PC-9 (cell line): ENCODE data around the gene TBC1D22A. TPM values are rescaled to one million over a fixed set of nuclear protein-coding genes. Genes with fewer than 3 reads are reported as not detected.

Experiments used
- BruUV-seq: library from RNA; stranded (reverse); fragments of 400-500 nt; replicated peaks from 2 replicates; lab custom pipeline; 2021; lab: Mats Ljungman, UMichigan
- CTCF ChIA-PET: fragments of 300-600 bp; sonication (Branson Sonifier 250); formaldehyde crosslinking; loops from one replicate; lab custom pipeline; 2022; ENCODE audit warnings: antibody characterized with exemption; lab: Charles Lee
- POLR2A ChIA-PET: fragments of 300-600 bp; sonication (Branson Sonifier 250); formaldehyde crosslinking; loops from one replicate; lab custom pipeline; 2022; ENCODE audit warnings: antibody characterized with exemption; ENCODE audit not compliant: unreplicated experiment; lab: Charles Lee
- DNase-seq, 2 experiments: peaks; one replicate each; pipeline versions ENCODE4 v3.0.0 to v3.0.0-alpha.2; 2015 to 2022; ENCODE audit warnings: mixed read lengths in 1 of 2
- H2AFZ ChIP-seq: fragments of 200-600 bp; sonication (generic); 2 replicates; pipeline ENCODE4 v1.8.1; 2017; ENCODE audit warnings: antibody characterized with exemption
- H3F3A ChIP-seq: fragments of 200-600 bp; sonication (generic); 2 replicates; pipeline ENCODE4 v1.8.1; 2017; ENCODE audit warnings: antibody characterized with exemption, mild to moderate bottlenecking, low read depth; ENCODE audit not compliant: insufficient read depth
- H3K27ac ChIP-seq: fragments of 200-600 bp; sonication (generic); 2 replicates; pipeline ENCODE4 v1.6.1; 2016; ENCODE audit warnings: mixed run types
- H3K27me3 ChIP-seq: fragments of 200-600 bp; sonication (generic); 2 replicates; pipeline ENCODE4 v1.6.1; 2016; ENCODE audit warnings: low read depth, mixed run types; ENCODE audit not compliant: insufficient read depth
- H3K36me3 ChIP-seq: fragments of 200-600 bp; sonication (generic); 2 replicates; pipeline ENCODE4 v1.6.1; 2016; ENCODE audit warnings: low read depth, mixed run types
- H3K4me1 ChIP-seq: fragments of 200-600 bp; sonication (generic); replicated peaks from 2 replicates; pipeline ENCODE4 v1.6.1; 2016; ENCODE audit warnings: mixed run types; ENCODE audit not compliant: insufficient read depth
- H3K4me2 ChIP-seq: fragments of 200-600 bp; sonication (generic); 2 replicates; pipeline ENCODE4 v1.6.1; 2017; ENCODE audit warnings: mixed run types
- H3K4me3 ChIP-seq: fragments of 200-600 bp; sonication (generic); 2 replicates; pipeline ENCODE4 v1.6.1; 2016; ENCODE audit warnings: mixed run types
- H3K79me2 ChIP-seq: fragments of 200-600 bp; sonication (generic); 2 replicates; pipeline ENCODE4 v1.6.1; 2017; ENCODE audit warnings: low read depth, mixed run types
- H3K9me2 ChIP-seq: fragments of 200-600 bp; sonication (generic); 2 replicates; pipeline ENCODE4 v1.8.1; 2017; ENCODE audit warnings: mild to moderate bottlenecking; ENCODE audit not compliant: insufficient read depth
- H3K9me3 ChIP-seq: fragments of 200-600 bp; sonication (generic); 2 replicates; pipeline ENCODE4 v1.8.1; 2016; ENCODE audit warnings: low read depth; ENCODE audit not compliant: insufficient read depth
- H4K20me1 ChIP-seq: fragments of 200-600 bp; sonication (generic); 2 replicates; pipeline ENCODE4 v1.8.1; 2017; ENCODE audit not compliant: insufficient read depth
- CTCF ChIP-seq: fragments of 200-600 bp; sonication (generic); conservative IDR thresholded peaks from 2 replicates; pipeline ENCODE4 v1.6.1; 2017; ENCODE audit warnings: mixed run types, antibody characterized with exemption, mild to moderate bottlenecking, moderate library complexity
- EZH2 ChIP-seq: fragments of 200-600 bp; sonication (generic); IDR thresholded peaks from 2 replicates; pipeline ENCODE4 v1.8.0; 2017; ENCODE audit warnings: antibody characterized with exemption, low read depth
- intact Hi-C: fragments of 100-400 bp; cut with micrococcal nuclease; formaldehyde crosslinking; loops from one replicate; pipeline ENCODE4 v1.10.0; 2022; ENCODE audit not compliant: unreplicated experiment
- total RNA-seq: library from RNA; stranded (reverse); gene quantifications from 2 replicates; pipeline ENCODE4 v1.2.3, GENCODE V29; 2021

The TBC1D22A gene
- total RNA-seq, 1 experiment from 2014 or later: 40.3 TPM

GRCh38 chr22:47007496-47007895 lies 245.0 kb downstream of the TBC1D22A start:
- H2AFZ ChIP-seq: no peak overlapping the region
- BruUV-seq: no TSS peak
- H3K4me1 ChIP-seq: no peaks in the 10 kb centered on the region
- H3K79me2 ChIP-seq: no peaks in the 10 kb centered on the region
- peaks cover 16% of the 10 kb centered on the region for H4K20me1 ChIP-seq
- H3K36me3 ChIP-seq: no peaks in the 10 kb centered on the region
- H3K4me2 ChIP-seq: no peak overlapping the region
- no peak overlapping the region for H3K27ac ChIP-seq
- intact Hi-C loops: no loop called here
- no peak for DNase-seq
- H3F3A ChIP-seq: peaks cover 3% of the 10 kb centered on the region
- no peaks in the 10 kb centered on the region for H3K9me2 ChIP-seq
- POLR2A ChIA-PET: no interaction called here
- TF ChIP-seq CTCF: no peak
- no peak overlapping the region for H3K4me3 ChIP-seq
- CTCF ChIA-PET: no interaction called here
- no peaks in the 10 kb centered on the region for H3K27me3 ChIP-seq
- no peaks in the 10 kb centered on the region for H3K9me3 ChIP-seq

- Histone ChIP-seq H2AFZ (no peak overlapping the region), H3K4me3 (no peak overlapping the region), H3K9me2 (no peaks in the 10 kb centered on the region), H3F3A (peaks cover 3% of the 10 kb centered on the region; the same call in 1 of the 2 replicates), H3K27ac (no peak overlapping the region), H3K9me3 (no peaks in the 10 kb centered on the region), H3K4me1 (no peaks in the 10 kb centered on the region), H3K27me3 (no peaks in the 10 kb centered on the region), H3K36me3 (no peaks in the 10 kb centered on the region), H3K79me2 (no peaks in the 10 kb centered on the region), H3K4me2 (no peak overlapping the region), H4K20me1 (peaks cover 21% of the 10 kb centered on the region)
- BruUV-seq: no TSS peak
- intact Hi-C loops: no loop called here
- TF ChIP-seq CTCF (no peak), EZH2 (no peak)
- CTCF ChIA-PET: no interaction called here
- POLR2A ChIA-PET: no interaction called here
- DNase-seq: no peak
These were observed 245.9 kb downstream of the TBC1D22A start for GRCh38 chr22:47008208-47008885.

GRCh38 chr22:47009304-47010101 lies 247.1 kb downstream of the TBC1D22A start:
- Histone ChIP-seq H3F3A (peaks cover 2% of the 10 kb centered on the region; the same call in 1 of the 2 replicates), H3K4me1 (no peaks in the 10 kb centered on the region), H3K79me2 (no peaks in the 10 kb centered on the region), H3K4me3 (no peak overlapping the region), H4K20me1 (peaks cover 21% of the 10 kb centered on the region), H2AFZ (no peak overlapping the region), H3K9me3 (no peaks in the 10 kb centered on the region), H3K27ac (no peak overlapping the region), H3K27me3 (no peaks in the 10 kb centered on the region), H3K4me2 (no peak overlapping the region), H3K9me2 (no peaks in the 10 kb centered on the region), H3K36me3 (no peaks in the 10 kb centered on the region)
- BruUV-seq: no TSS peak
- ChIA-PET POLR2A (no interaction called here), CTCF (no interaction called here)
- DNase-seq: no peak
- TF ChIP-seq CTCF (no peak), EZH2 (no peak)
- intact Hi-C loops: no loop called here
